Body of pancreas (tissue), 4 donors: ENCODE data around the gene TSHZ2. TPM values are rescaled to one million over a fixed set of nuclear protein-coding genes. Genes with fewer than 3 reads are reported as not detected.

Experiments used
- ATAC-seq: fragments of 150-250 bp; one replicate; pipeline ENCODE4 v1.9.1; 2016
- DNase-seq, 4 donors: peaks; one replicate each; pipeline ENCODE4 v3.0.0-alpha.2; 2019
- H3K27ac ChIP-seq, 4 donors: fragments of 200-600 bp; sonication (generic); 1 replicate in 3 of 4; 2 replicates in 1 of 4; pipeline versions ENCODE4 v1.5.1 to v1.6.1; 2016 to 2019; ENCODE audit warnings: mild to moderate bottlenecking in 1 of 4, mixed read lengths in 1 of 4, moderate library complexity in 1 of 4
- H3K27me3 ChIP-seq, 2 donors: fragments of 200-600 bp; sonication (generic); one replicate each; pipeline ENCODE4 v1.6.0; 2016; ENCODE audit warnings: mild to moderate bottlenecking in 1 of 2
- H3K36me3 ChIP-seq, 2 donors: fragments of 200-600 bp; sonication (generic); replicated peaks in 1 of 2; 2 replicates each; pipeline ENCODE4 v1.5.1; 2016; ENCODE audit warnings: low read depth in 2 of 2; ENCODE audit not compliant: insufficient read depth in 1 of 2
- H3K4me1 ChIP-seq: fragments of 200-600 bp; sonication (generic); one replicate; pipeline ENCODE4 v1.6.0; 2016
- H3K4me3 ChIP-seq, 2 donors: fragments of 200-600 bp; sonication (generic); 1 replicate in 1 of 2; 2 replicates in 1 of 2; pipeline ENCODE4 v1.5.1; 2016 to 2019
- H3K9me3 ChIP-seq, 3 donors: fragments of 200-600 bp; sonication (generic); 1 replicate in 2 of 3; 2 replicates in 1 of 3; pipeline ENCODE4 v1.5.1; 2016
- CTCF ChIP-seq, 7 experiments: fragments of 450-650 bp in 4 of 7; fragments of 200-600 bp in 3 of 7; sonication (generic) in 3 of 7; IDR thresholded peaks; one replicate each; pipeline ENCODE4 v1.5.1; 2016 to 2019; ENCODE audit warnings: antibody characterized with exemption in 7 of 7
- POLR2A ChIP-seq, 3 donors: fragments of 450-650 bp; IDR thresholded peaks; one replicate each; pipeline ENCODE4 v1.6.1; 2016; ENCODE audit warnings: antibody characterized with exemption in 3 of 3, mild to moderate bottlenecking in 2 of 3
- WGBS, 2 donors: methylation state at CpG; one replicate each; pipeline ENCODE4 v1.1.5; 2017; 5-methylcytosine and 5-hydroxymethylcytosine counted together
- intact Hi-C: fragments of 100-400 bp; cut with DNase I; formaldehyde crosslinking; loops from one replicate; pipeline ENCODE4 v1.15.1; 2023
- total RNA-seq, 2 donors: library from RNA; depleted of rRNA; stranded (reverse); fragments of >200 nt; gene quantifications; one replicate each; pipeline ENCODE4 v1.1.0, GENCODE V29; 2016

Gene TSHZ2
- total RNA-seq, 2 donors from 2014 or later: 6.0 to 9.6 TPM

DNA sequence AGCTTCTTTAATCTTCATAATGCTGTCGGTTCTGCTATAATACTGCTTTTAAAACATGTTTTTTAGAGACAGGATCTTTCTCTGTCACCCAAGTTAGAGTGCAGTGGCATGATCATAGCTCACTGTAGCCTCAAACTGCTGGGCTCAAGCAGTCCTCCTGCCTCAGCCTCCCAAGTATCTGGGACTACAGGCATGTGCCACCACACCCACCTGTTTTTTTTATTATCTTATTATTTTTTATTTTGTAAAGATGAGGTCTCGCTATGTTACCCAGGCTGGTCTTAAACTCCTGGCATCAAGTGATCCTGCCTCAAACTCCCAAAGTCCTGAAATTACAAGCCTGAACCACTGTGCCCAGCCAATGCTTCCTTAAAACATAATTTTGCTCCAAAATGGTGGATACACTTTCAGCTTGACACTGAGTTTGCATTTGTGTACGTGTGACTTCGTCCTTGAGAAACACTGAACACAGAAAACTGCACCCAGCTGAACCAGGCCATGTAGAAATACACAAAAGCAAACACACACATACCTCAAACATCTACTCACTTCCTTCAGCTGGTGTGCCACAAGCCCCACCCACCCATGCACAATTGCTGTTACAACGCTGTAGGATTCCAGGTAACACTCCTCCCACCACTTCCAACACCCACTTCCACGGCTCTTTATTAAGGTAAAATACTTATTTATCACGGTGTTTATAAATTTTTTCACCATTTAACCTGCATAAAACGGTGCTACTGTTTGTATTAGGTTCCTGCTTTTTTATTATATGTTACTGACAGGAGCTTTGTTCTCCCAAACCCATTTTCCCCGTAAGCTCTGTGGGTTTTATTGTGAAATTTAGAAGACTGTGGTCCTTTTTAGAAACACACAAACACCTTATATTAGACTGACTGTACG is 109.1 kb downstream of the TSHZ2 start:
- Histone ChIP-seq H3K36me3 (no peaks in the 10 kb centered on the region), H3K4me3 (no peak overlapping the region), H3K27me3 (no peaks in the 10 kb centered on the region), H3K27ac (peak overlapping the region; percentile 13 to 76 (median 62)), H3K4me1 (peaks cover 36% of the 10 kb centered on the region), H3K9me3 (no peaks in the 10 kb centered on the region)
- intact Hi-C loops: no loop called here
- DNase-seq (peak; percentile 59 to 83 (median 75)), ATAC-seq (peak; percentile 73)
- 35 to 40% methylated on average over 10 of the region's 10 CpGs for WGBS, 2 donors
- TF ChIP-seq POLR2A (IDR thresholded peaks at IDR 0.05): peak in 2 of 3 donors; percentile 24 to 28
- TF ChIP-seq CTCF (IDR thresholded peaks at IDR 0.05): no peak

DNA sequence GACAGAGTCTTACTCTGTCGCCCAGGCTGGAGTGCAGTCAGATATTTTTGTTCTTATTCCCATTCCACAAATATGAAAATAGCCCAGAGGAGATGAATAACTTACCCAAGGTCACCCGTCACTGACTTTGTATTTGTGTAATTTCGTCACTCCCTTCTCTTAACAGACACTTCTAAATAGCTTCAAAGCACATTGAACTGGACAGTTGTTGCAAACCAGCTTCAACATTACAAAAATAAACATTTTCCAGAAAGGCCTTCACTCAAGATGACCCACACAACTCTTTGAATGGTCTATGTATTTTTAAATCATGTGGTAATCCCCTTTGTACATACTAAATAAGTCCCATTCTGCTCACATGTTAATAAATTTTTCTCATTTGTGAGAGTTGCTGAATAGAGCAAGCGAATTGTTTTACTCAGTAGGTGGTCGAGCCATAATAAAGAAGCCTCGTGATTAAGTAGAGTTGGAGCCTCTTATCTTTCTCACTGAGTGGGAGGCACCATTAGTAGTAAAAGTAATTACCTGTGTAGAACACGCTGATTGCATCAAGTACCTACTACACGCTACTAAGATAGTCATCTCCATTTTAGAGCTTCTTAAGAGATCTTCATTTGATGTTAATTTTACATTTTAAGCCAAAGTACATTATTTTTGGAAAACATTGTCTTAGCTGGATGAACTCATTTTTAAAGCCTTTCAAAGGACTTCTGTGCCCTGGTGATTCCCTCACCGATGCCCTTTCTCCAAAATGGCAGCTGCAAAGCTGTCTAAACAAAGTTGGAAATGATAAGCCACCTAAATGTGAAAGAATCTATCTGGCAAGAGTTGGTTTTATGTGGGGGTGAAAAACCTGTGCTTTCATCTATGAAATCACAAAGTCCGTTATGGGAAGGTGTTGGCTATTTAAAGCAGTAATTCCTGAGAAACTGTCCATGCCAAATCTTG is 110.0 kb downstream of the TSHZ2 start:
- ATAC-seq (peak; percentile 52), DNase-seq (peak in 1 of 4 donors; percentile 29)
- Histone ChIP-seq H3K36me3 (no peaks in the 10 kb centered on the region), H3K27ac (peak overlapping the region in 3 of 4 donors; percentile 60 to 76 (median 65)), H3K9me3 (no peaks in the 10 kb centered on the region), H3K27me3 (no peaks in the 10 kb centered on the region), H3K4me1 (peaks cover 30% of the 10 kb centered on the region), H3K4me3 (no peak overlapping the region)
- TF ChIP-seq POLR2A (IDR thresholded peaks at IDR 0.05) (no peak), CTCF (IDR thresholded peaks at IDR 0.05) (no peak)
- 57 to 60% methylated on average over 10 of the region's 10 CpGs for WGBS, 2 donors
- intact Hi-C loops: no loop called here

GRCh38 chr20:53083411-53083810 is 111.3 kb downstream of the TSHZ2 start:
- DNase-seq (no peak), ATAC-seq (no peak)
- Histone ChIP-seq H3K27me3 (no peaks in the 10 kb centered on the region), H3K4me3 (no peak overlapping the region), H3K36me3 (no peaks in the 10 kb centered on the region), H3K4me1 (peaks cover 18% of the 10 kb centered on the region), H3K9me3 (no peaks in the 10 kb centered on the region), H3K27ac (no peak overlapping the region)
- TF ChIP-seq CTCF (IDR thresholded peaks at IDR 0.05): no peak
- TF ChIP-seq POLR2A (IDR thresholded peaks at IDR 0.05): no peak
- intact Hi-C loops: no loop called here
- 71 to 77% methylated on average over 7 of the region's 7 CpGs for WGBS, 2 donors

GRCh38 chr20:53084408-53084997 is 112.3 kb downstream of the TSHZ2 start:
- intact Hi-C loops: no loop called here
- H3K4me3 ChIP-seq: no peak overlapping the region
- H3K4me1 ChIP-seq: peaks cover 15% of the 10 kb centered on the region
- DNase-seq (no peak), ATAC-seq (no peak)
- TF ChIP-seq CTCF (IDR thresholded peaks at IDR 0.05): no peak
- no peak for TF ChIP-seq POLR2A (IDR thresholded peaks at IDR 0.05)
- no peak overlapping the region for H3K27ac ChIP-seq
- H3K27me3 ChIP-seq: no peaks in the 10 kb centered on the region
- no peaks in the 10 kb centered on the region for H3K36me3 ChIP-seq
- no peaks in the 10 kb centered on the region for H3K9me3 ChIP-seq
